Spleen (tissue), 11 donors: ENCODE data around the gene PRTG. TPM values are rescaled to one million over a fixed set of nuclear protein-coding genes. Genes with fewer than 3 reads are reported as not detected.

Source experiments
- DNase-seq: peaks from one replicate; pipeline ENCODE4 v3.0.0-alpha.2; 2020
- H3K27ac ChIP-seq, 8 donors: fragments of 200-600 bp; sonication (generic) in 7 of 8; 1 replicate in 4 of 8; 2 replicates in 4 of 8; pipeline versions ENCODE4 v1.5.0 to v1.8.0; 2016 to 2021; ENCODE audit warnings: inconsistent platforms in 4 of 8, mild to moderate bottlenecking in 4 of 8, moderate library complexity in 1 of 8
- H3K27me3 ChIP-seq, 7 donors: fragments of 200-600 bp; sonication (generic) in 6 of 7; replicated peaks in 1 of 7; 1 replicate in 4 of 7; 2 replicates in 3 of 7; pipeline versions ENCODE4 v1.5.0 to v1.8.0; 2016 to 2021; ENCODE audit warnings: inconsistent platforms in 3 of 7, mild to moderate bottlenecking in 1 of 7
- H3K36me3 ChIP-seq, 6 donors: fragments of 200-600 bp; sonication (generic) in 5 of 6; 1 replicate in 4 of 6; 2 replicates in 2 of 6; pipeline versions ENCODE4 v1.5.0 to v1.8.0; 2016 to 2021; ENCODE audit warnings: inconsistent platforms in 2 of 6
- H3K4me1 ChIP-seq, 6 donors: fragments of 200-600 bp; sonication (generic) in 5 of 6; 1 replicate in 3 of 6; 2 replicates in 3 of 6; pipeline versions ENCODE4 v1.5.0 to v1.8.0; 2016 to 2021; ENCODE audit warnings: inconsistent platforms in 3 of 6
- H3K4me3 ChIP-seq, 8 donors: fragments of 200-600 bp; sonication (generic) in 7 of 8; 1 replicate in 4 of 8; 2 replicates in 4 of 8; pipeline versions ENCODE4 v1.5.0 to v1.8.0; 2016 to 2021; ENCODE audit warnings: inconsistent platforms in 4 of 8, mild to moderate bottlenecking in 4 of 8, moderate library complexity in 2 of 8
- H3K9me3 ChIP-seq, 8 donors: fragments of 200-600 bp; sonication (generic) in 7 of 8; 1 replicate in 4 of 8; 2 replicates in 4 of 8; pipeline versions ENCODE4 v1.5.0 to v1.8.0; 2016 to 2021; ENCODE audit warnings: inconsistent platforms in 4 of 8
- CTCF ChIP-seq, 11 experiments: fragments of 200-600 bp in 7 of 11; fragments of 450-650 bp in 4 of 11; sonication (generic) in 4 of 11; IDR thresholded peaks in 8 of 11; conservative IDR thresholded peaks in 3 of 11; 1 replicate in 7 of 11; 2 replicates in 4 of 11; pipeline versions ENCODE4 v1.4.0 to v1.8.0; 2016 to 2021; ENCODE audit warnings: antibody characterized with exemption in 11 of 11, inconsistent platforms in 4 of 11, mild to moderate bottlenecking in 1 of 11
- POLR2A ChIP-seq, 3 donors: fragments of 450-650 bp; IDR thresholded peaks; one replicate each; pipeline ENCODE4 v1.5.1; 2017; ENCODE audit warnings: antibody characterized with exemption in 3 of 3, mild to moderate bottlenecking in 1 of 3
- POLR2AphosphoS5 ChIP-seq, 3 donors: sonication (generic); formaldehyde crosslinking; IDR thresholded peaks; one replicate each; pipeline ENCODE4 v1.5.1; 2017; ENCODE audit warnings: antibody characterized with exemption in 3 of 3
- WGBS, 5 donors: extraction: QIAGEN DNeasy Blood & Tissue Kit in 3 of 5; methylation state at CpG; one replicate each; pipeline versions ENCODE4 v1.1.5 to v1.1.7; 2013 to 2018; 5-methylcytosine and 5-hydroxymethylcytosine counted together
- intact Hi-C: fragments of 100-400 bp; cut with DNase I; formaldehyde crosslinking; loops from one replicate; pipeline ENCODE4 v1.15.0; 2023; ENCODE audit warnings: low total_unique reads
- polyA plus RNA-seq, 3 donors: library from polyadenylated mRNA; stranded (reverse); fragments of 200-250 nt; gene quantifications; one replicate each; pipeline ENCODE4 v1.2.1, GENCODE V29; 2013
- total RNA-seq, 7 donors: library from RNA; depleted of rRNA in 3 of 7; stranded (reverse); fragments of >200 nt in 3 of 7; fragmentation: NEBNext Ultra II Directional in 4 of 7; extraction: Animal tissue kit (Norgen Biotek cat#: 25700) in 4 of 7; gene quantifications; one replicate each; pipeline versions ENCODE4 v1.1.0 to v1.2.1, GENCODE V29; 2016 to 2021
- donor health status: healthy with polysubstance abuse.
- donor health status: DM: no; HTN: no; CAD: no; lungs with moderate emphysema.
- donor health status: DM: no; HTN: no; CAD: no.
- donor health status: Bipolar disorder and iron deficiency.
- donor health status: healthy.
- donor health status: DM: no; HTN: no; CAD: no.
- donor health status: DM: yes; HTN: yes; CAD: no.

Gene PRTG
- total and polyA plus RNA-seq, 10 donors = 0.02 to 1.4 (median 0.49) TPM

- H3K36me3 ChIP-seq = no peaks in the 10 kb centered on the region
- TF ChIP-seq CTCF (IDR thresholded peaks at IDR 0.05 in 8 of 11, conservative IDR thresholded peaks at IDR 0.05 in 3 of 11) (no peak), POLR2A (IDR thresholded peaks at IDR 0.05) (no peak), POLR2AphosphoS5 (IDR thresholded peaks at IDR 0.05) (no peak)
- no peaks in the 10 kb centered on the region for H3K4me1 ChIP-seq
- H3K4me3 ChIP-seq = no peak overlapping the region
- 79 to 91% (median 87%) methylated on average over 6 of the region's 6 CpGs for WGBS, 5 donors
- no peaks in the 10 kb centered on the region for H3K9me3 ChIP-seq
- DNase-seq = no peak
- peaks cover 0 to 33% (median 0%) of the 10 kb centered on the region in 7 donors for H3K27me3 ChIP-seq
- intact Hi-C loops = no loop called here
- no peak overlapping the region for H3K27ac ChIP-seq
These were observed 166.0 kb downstream of the PRTG start for GRCh38 chr15:55576943-55577342.

- intact Hi-C loops = no loop called here
- Histone ChIP-seq H3K4me1 (no peaks in the 10 kb centered on the region), H3K9me3 (no peaks in the 10 kb centered on the region), H3K27ac (no peak overlapping the region), H3K4me3 (no peak overlapping the region), H3K36me3 (no peaks in the 10 kb centered on the region), H3K27me3 (peaks cover 0 to 20% (median 0%) of the 10 kb centered on the region in 7 donors)
- no peak for TF ChIP-seq CTCF (IDR thresholded peaks at IDR 0.05 in 8 of 11, conservative IDR thresholded peaks at IDR 0.05 in 3 of 11)
- no peak for TF ChIP-seq POLR2A (IDR thresholded peaks at IDR 0.05)
- no peak for TF ChIP-seq POLR2AphosphoS5 (IDR thresholded peaks at IDR 0.05)
- no peak for DNase-seq
- WGBS, 5 donors = 73 to 94% (median 89%) methylated on average over 2 of the region's 2 CpGs
These were observed 168.9 kb downstream of the PRTG start for GRCh38 chr15:55574096-55574495.

GRCh38 chr15:55573224-55573623 lies 169.7 kb downstream of the PRTG start:
- intact Hi-C loops = no loop called here
- TF ChIP-seq CTCF (IDR thresholded peaks at IDR 0.05 in 8 of 11, conservative IDR thresholded peaks at IDR 0.05 in 3 of 11) (no peak), POLR2AphosphoS5 (IDR thresholded peaks at IDR 0.05) (no peak), POLR2A (IDR thresholded peaks at IDR 0.05) (no peak)

GRCh38 chr15:55564347-55565145 lies 178.4 kb downstream of the PRTG start:
- H3K27me3 ChIP-seq = no peaks in the 10 kb centered on the region
- DNase-seq = no peak
- H3K36me3 ChIP-seq = no peaks in the 10 kb centered on the region
- no peak overlapping the region for H3K4me3 ChIP-seq
- 89 to 98% (median 94%) methylated on average over 2 of the region's 2 CpGs for WGBS, 5 donors
- TF ChIP-seq CTCF (IDR thresholded peaks at IDR 0.05 in 8 of 11, conservative IDR thresholded peaks at IDR 0.05 in 3 of 11) = no peak
- no peak for TF ChIP-seq POLR2A (IDR thresholded peaks at IDR 0.05)
- TF ChIP-seq POLR2AphosphoS5 (IDR thresholded peaks at IDR 0.05) = no peak
- no peak overlapping the region for H3K27ac ChIP-seq
- no peaks in the 10 kb centered on the region for H3K4me1 ChIP-seq
- peaks cover 0 to 24% (median 11%) of the 10 kb centered on the region in 8 donors for H3K9me3 ChIP-seq
- intact Hi-C loops = no loop called here

More at GRCh38 chr15:55573224-55573623, 169.7 kb downstream of the PRTG start:
- no peaks in the 10 kb centered on the region for H3K36me3 ChIP-seq
- H3K27me3 ChIP-seq = peaks cover 0 to 12% (median 0%) of the 10 kb centered on the region in 7 donors
- H3K4me3 ChIP-seq = no peak overlapping the region
- no peak for DNase-seq
- no peak overlapping the region for H3K27ac ChIP-seq
- no peaks in the 10 kb centered on the region for H3K4me1 ChIP-seq
- no peaks in the 10 kb centered on the region for H3K9me3 ChIP-seq
